ENCODE results near the gene FOXS1. TPM values are rescaled to one million over a fixed set of nuclear protein-coding genes. Genes with fewer than 3 reads are reported as not detected.

FOXS1 gene
- total and polyA plus RNA-seq, 3 donors from 2014 or later, result 4.3 to 10.0 (median 4.4) TPM

- no peak for TF ChIP-seq POLR2A (IDR thresholded peaks at IDR 0.05)
- TF ChIP-seq, protein P1, sequence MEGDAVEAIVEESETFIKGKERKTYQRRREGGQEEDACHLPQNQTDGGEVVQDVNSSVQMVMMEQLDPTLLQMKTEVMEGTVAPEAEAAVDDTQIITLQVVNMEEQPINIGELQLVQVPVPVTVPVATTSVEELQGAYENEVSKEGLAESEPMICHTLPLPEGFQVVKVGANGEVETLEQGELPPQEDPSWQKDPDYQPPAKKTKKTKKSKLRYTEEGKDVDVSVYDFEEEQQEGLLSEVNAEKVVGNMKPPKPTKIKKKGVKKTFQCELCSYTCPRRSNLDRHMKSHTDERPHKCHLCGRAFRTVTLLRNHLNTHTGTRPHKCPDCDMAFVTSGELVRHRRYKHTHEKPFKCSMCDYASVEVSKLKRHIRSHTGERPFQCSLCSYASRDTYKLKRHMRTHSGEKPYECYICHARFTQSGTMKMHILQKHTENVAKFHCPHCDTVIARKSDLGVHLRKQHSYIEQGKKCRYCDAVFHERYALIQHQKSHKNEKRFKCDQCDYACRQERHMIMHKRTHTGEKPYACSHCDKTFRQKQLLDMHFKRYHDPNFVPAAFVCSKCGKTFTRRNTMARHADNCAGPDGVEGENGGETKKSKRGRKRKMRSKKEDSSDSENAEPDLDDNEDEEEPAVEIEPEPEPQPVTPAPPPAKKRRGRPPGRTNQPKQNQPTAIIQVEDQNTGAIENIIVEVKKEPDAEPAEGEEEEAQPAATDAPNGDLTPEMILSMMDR (IDR thresholded peaks at IDR 0.05), result no peak
- Histone ChIP-seq H3K27ac (no peak overlapping the region), H3K27me3 (no peaks in the 10 kb centered on the region), H3K4me3 (no peak overlapping the region), H3K36me3 (ENCODE audit: low read depth, missing control alignments) (no peaks in the 10 kb centered on the region), H3K4me1 (peaks cover 2% of the 10 kb centered on the region), H3K9me3 (no peaks in the 10 kb centered on the region)
- 75 to 78% methylated on average over 8 of the region's 8 CpGs for WGBS, 2 donors
- no peak for DNase-seq
- intact Hi-C loops (cut with DNase I; ENCODE audit: low total_unique reads), result no loop called here
These were observed 38.6 kb downstream of the FOXS1 start for GRCh38 chr20:31806564-31807355.

- Histone ChIP-seq H3K27me3 (no peaks in the 10 kb centered on the region), H3K9me3 (no peaks in the 10 kb centered on the region), H3K27ac (no peak overlapping the region), H3K4me1 (no peaks in the 10 kb centered on the region), H3K4me3 (no peak overlapping the region), H3K36me3 (ENCODE audit: low read depth, missing control alignments) (no peaks in the 10 kb centered on the region)
- WGBS, 2 donors, result 93 to 94% methylated on average over 7 of the region's 7 CpGs
- no peak for DNase-seq
- intact Hi-C loops (cut with DNase I; ENCODE audit: low total_unique reads), result no loop called here
- TF ChIP-seq, protein P1 (IDR thresholded peaks at IDR 0.05), result no peak
- TF ChIP-seq POLR2A (IDR thresholded peaks at IDR 0.05), result no peak
These were observed 41.7 kb downstream of the FOXS1 start for GRCh38 chr20:31803552-31804291.

- intact Hi-C loops (cut with DNase I; ENCODE audit: low total_unique reads), result no loop called here
These were observed 43.9 kb downstream of the FOXS1 start for GRCh38 chr20:31801508-31801907.

DNA sequence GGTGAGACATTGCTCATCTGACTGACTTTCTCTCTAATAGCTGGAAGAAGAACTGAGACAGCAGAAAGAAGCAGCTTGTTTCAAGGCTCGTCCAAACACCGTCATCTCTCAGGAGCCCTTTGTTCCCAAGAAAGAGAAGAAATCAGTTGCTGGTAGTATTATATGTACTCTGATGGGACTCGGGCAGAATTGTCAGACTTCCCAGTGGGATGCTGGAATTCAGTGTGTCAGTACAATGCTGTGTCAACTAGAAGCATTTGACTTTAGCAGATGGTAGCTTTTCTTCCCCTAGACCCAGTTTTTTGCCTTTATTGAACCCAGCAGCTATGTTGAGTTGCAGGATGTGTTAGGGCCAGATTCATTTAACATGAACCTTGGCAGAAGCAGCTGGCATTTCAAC is 48.0 kb downstream of the FOXS1 start:
- H3K27ac ChIP-seq, result no peak overlapping the region
- no peaks in the 10 kb centered on the region for H3K36me3 ChIP-seq (ENCODE audit: low read depth, missing control alignments)
- 69 to 76% methylated on average over 3 of the region's 3 CpGs for WGBS, 2 donors
- TF ChIP-seq POLR2A (IDR thresholded peaks at IDR 0.05), result no peak
- TF ChIP-seq, protein P1 (IDR thresholded peaks at IDR 0.05), result no peak
- no peak for DNase-seq
- no peaks in the 10 kb centered on the region for H3K9me3 ChIP-seq
- no peaks in the 10 kb centered on the region for H3K27me3 ChIP-seq
- intact Hi-C loops (cut with DNase I; ENCODE audit: low total_unique reads), result no loop called here
- H3K4me1 ChIP-seq, result no peaks in the 10 kb centered on the region
- H3K4me3 ChIP-seq, result no peak overlapping the region

More at GRCh38 chr20:31801508-31801907, 43.9 kb downstream of the FOXS1 start:
- no peak for DNase-seq
- no peaks in the 10 kb centered on the region for H3K4me1 ChIP-seq
- no peak overlapping the region for H3K27ac ChIP-seq
- H3K27me3 ChIP-seq, result no peaks in the 10 kb centered on the region
- no peaks in the 10 kb centered on the region for H3K9me3 ChIP-seq
- no peak for TF ChIP-seq POLR2A (IDR thresholded peaks at IDR 0.05)
- TF ChIP-seq, protein P1 (IDR thresholded peaks at IDR 0.05), result no peak
- WGBS, 2 donors, result 83 to 86% methylated on average over 7 of the region's 7 CpGs
- no peaks in the 10 kb centered on the region for H3K36me3 ChIP-seq (ENCODE audit: low read depth, missing control alignments)
- no peak overlapping the region for H3K4me3 ChIP-seq

Small RNA genes within 50 kb of the gene (small RNA-seq; reads per million reads assigned to genes)
- gene AL160175.1, result 0 reads per million in 2 donors

Other genes starting within 250 kb of the FOXS1 start
- gene ID1, start 240.3 kb downstream of the FOXS1 start, total RNA-seq, result 100 to 1,000 TPM; 124 to 128 TPM
- 18.7 TPM for gene ID1, start 240.3 kb downstream of the FOXS1 start, polyA plus RNA-seq (ENCODE audit: insufficient read depth, low read depth, low replicate concordance)
- 1 to 10 TPM; 6.0 to 6.1 TPM for gene COX4I2, start 207.7 kb downstream of the FOXS1 start, total RNA-seq
- gene COX4I2, start 207.7 kb downstream of the FOXS1 start, polyA plus RNA-seq (ENCODE audit: insufficient read depth, low read depth, low replicate concordance), result 2.2 TPM
- gene BCL2L1, start 122.7 kb downstream of the FOXS1 start, total RNA-seq, result 10 to 100 TPM; 83.0 to 84.7 TPM
- 122 TPM for gene BCL2L1, start 122.7 kb downstream of the FOXS1 start, polyA plus RNA-seq (ENCODE audit: insufficient read depth, low read depth, low replicate concordance)
- gene TPX2, start 106.3 kb downstream of the FOXS1 start, total RNA-seq, result 10 to 100 TPM; 39.7 to 52.5 TPM
- gene TPX2, start 106.3 kb downstream of the FOXS1 start, polyA plus RNA-seq (ENCODE audit: insufficient read depth, low read depth, low replicate concordance), result 74.6 TPM
- 1 to 10 TPM; 1.2 to 1.3 TPM for gene MYLK2, start 26.2 kb downstream of the FOXS1 start, total RNA-seq
- gene MYLK2, start 26.2 kb downstream of the FOXS1 start, polyA plus RNA-seq (ENCODE audit: insufficient read depth, low read depth, low replicate concordance), result 1.6 TPM
- gene DUSP15, start 24.9 kb upstream of the FOXS1 start, total RNA-seq, result 100 to 1,000 TPM; 175 to 274 TPM
- gene DUSP15, start 24.9 kb upstream of the FOXS1 start, polyA plus RNA-seq (ENCODE audit: insufficient read depth, low read depth, low replicate concordance), result 182 TPM
- gene TTLL9, start 25.0 kb upstream of the FOXS1 start, total RNA-seq, result 10 to 100 TPM in 1 of 2 donors, 1 to 10 TPM in 1; 8.7 to 19.1 TPM
- gene TTLL9, start 25.0 kb upstream of the FOXS1 start, polyA plus RNA-seq (ENCODE audit: insufficient read depth, low read depth, low replicate concordance), result 32.7 TPM
- 10 to 100 TPM; 27.0 to 37.5 TPM for gene PDRG1, start 106.4 kb upstream of the FOXS1 start, total RNA-seq
- 70.1 TPM for gene PDRG1, start 106.4 kb upstream of the FOXS1 start, polyA plus RNA-seq (ENCODE audit: insufficient read depth, low read depth, low replicate concordance)
- under 1 TPM; 0.25 to 0.39 TPM for gene XKR7, start 122.5 kb upstream of the FOXS1 start, total RNA-seq
- 0.96 TPM for gene XKR7, start 122.5 kb upstream of the FOXS1 start, polyA plus RNA-seq (ENCODE audit: insufficient read depth, low read depth, low replicate concordance)
- 1 to 10 TPM; 2.7 to 3.0 TPM for gene CCM2L, start 164.8 kb upstream of the FOXS1 start, total RNA-seq
- 3.5 TPM for gene CCM2L, start 164.8 kb upstream of the FOXS1 start, polyA plus RNA-seq (ENCODE audit: insufficient read depth, low read depth, low replicate concordance)
- gene HCK, start 206.6 kb upstream of the FOXS1 start, total RNA-seq, result 1 to 10 TPM; 1.3 to 4.5 TPM
- gene HCK, start 206.6 kb upstream of the FOXS1 start, polyA plus RNA-seq (ENCODE audit: insufficient read depth, low read depth, low replicate concordance), result 8.9 TPM